ENCODE measurements around the gene PTK6.

Gene PTK6

DNA sequence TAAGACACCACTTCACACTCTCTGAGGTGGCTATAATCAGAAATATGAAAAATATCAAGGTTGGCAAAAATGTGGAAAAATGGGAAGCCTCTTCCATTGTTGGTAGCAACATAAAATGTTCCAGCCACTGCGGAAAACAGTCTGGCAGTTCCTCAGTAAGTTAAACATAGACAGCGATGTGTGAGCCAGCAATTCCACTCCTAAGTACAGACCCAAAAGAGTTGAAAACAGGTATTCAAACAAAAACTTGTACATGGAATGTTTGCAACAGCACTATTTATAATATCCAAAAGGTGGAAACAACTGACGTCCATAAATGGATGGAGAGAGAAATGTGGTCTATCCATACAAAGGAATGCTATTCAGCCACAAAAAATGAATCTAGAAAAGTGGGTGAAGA lies 24.0 kb downstream of the PTK6 start:
- Histone ChIP-seq H3K36me3 (ENCODE audit: insufficient read depth, low read length) (no peaks in the 10 kb centered on the region), H2AFZ (ENCODE audit: low read length, unreplicated experiment) (no peak overlapping the region), H3K79me2 (ENCODE audit: control insufficient read depth, insufficient read depth, low read length, unreplicated experiment) (no peaks in the 10 kb centered on the region), H3K4me3 (ENCODE audit: low read depth, low read length) (no peak overlapping the region), H3K27me3 (ENCODE audit: insufficient read depth, low read length) (peaks cover 6% of the 10 kb centered on the region; the same call in 1 of the 2 replicates), H3K27ac (ENCODE audit: low read depth, low read length) (no peak overlapping the region), H3K4me1 (ENCODE audit: control insufficient read depth, insufficient read depth, low read length, unreplicated experiment) (no peaks in the 10 kb centered on the region)

DNA sequence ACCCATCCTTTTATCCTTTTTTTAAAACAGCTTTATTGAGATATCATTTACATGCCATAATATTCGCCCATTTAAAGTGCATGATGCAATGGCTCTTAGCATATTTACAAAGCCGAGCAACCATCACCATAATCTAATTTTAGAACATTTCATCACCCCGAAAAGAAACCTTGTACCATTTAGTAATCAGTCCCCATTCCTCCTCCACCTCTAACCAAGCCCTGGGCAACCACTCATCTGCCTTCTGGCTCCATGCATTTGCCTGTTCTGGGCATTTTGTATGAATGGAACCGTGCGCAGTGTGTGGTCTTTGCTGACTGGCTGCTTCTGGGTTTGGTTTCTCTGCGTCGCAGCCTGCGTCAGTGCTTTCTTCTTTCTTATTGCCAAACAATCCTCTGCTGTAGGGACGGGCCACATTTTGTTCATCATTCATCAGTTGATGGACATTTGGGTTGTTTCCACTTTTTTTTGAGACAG lies 28.1 kb downstream of the PTK6 start:
- H3K27me3 ChIP-seq (ENCODE audit: insufficient read depth, low read length): peaks cover 20% of the 10 kb centered on the region; the same call in 1 of the 2 replicates

DNA sequence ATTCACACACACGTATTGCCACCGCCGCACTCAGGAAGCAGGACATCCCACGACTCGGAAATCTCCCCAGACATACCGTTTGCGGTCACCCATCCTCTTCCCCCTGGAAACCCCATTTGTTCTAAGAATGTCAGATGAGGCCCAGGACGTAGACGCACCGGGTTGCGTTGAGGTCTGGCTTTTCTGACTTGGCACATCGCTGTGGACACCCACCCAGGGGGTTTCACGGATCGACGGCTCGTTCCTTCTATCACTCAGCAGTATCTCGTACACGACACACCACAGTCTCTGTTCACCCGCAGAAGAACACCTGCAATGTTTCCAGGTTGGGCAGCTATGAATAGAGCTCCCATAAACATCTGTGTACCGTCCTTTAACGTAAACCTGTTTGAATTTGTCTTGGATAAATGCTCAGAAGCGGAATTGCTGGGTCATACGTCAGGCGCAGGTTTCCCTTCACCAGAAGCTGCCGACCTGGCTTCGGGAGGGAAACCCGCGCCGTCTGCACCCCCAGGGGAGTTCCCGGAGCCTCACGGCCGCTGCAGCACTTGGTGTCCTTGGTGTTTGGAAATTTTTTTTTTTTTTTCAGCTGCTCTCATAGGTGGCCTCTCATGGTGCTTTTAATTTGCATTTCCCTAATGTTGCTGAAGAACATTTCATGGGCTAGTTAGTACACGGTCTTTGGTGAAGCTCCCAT lies 29.0 kb downstream of the PTK6 start:
- no peaks in the 10 kb centered on the region for H3K4me1 ChIP-seq (ENCODE audit: control insufficient read depth, insufficient read depth, low read length, unreplicated experiment)
- H3K27me3 ChIP-seq (ENCODE audit: insufficient read depth, low read length): peaks cover 19% of the 10 kb centered on the region; the same call in 1 of the 2 replicates
- H3K36me3 ChIP-seq (ENCODE audit: insufficient read depth, low read length): no peaks in the 10 kb centered on the region
- no peaks in the 10 kb centered on the region for H3K79me2 ChIP-seq (ENCODE audit: control insufficient read depth, insufficient read depth, low read length, unreplicated experiment)
- no peak overlapping the region for H3K27ac ChIP-seq (ENCODE audit: low read depth, low read length)
- no peak overlapping the region for H3K4me3 ChIP-seq (ENCODE audit: low read depth, low read length)
- H2AFZ ChIP-seq (ENCODE audit: low read length, unreplicated experiment): no peak overlapping the region

More for the DNA sequence above, 28.1 kb downstream of the PTK6 start:
- Histone ChIP-seq H3K27ac (ENCODE audit: low read depth, low read length) (no peak overlapping the region), H3K4me3 (ENCODE audit: low read depth, low read length) (no peak overlapping the region), H2AFZ (ENCODE audit: low read length, unreplicated experiment) (no peak overlapping the region), H3K4me1 (ENCODE audit: control insufficient read depth, insufficient read depth, low read length, unreplicated experiment) (no peaks in the 10 kb centered on the region), H3K79me2 (ENCODE audit: control insufficient read depth, insufficient read depth, low read length, unreplicated experiment) (no peaks in the 10 kb centered on the region), H3K36me3 (ENCODE audit: insufficient read depth, low read length) (no peaks in the 10 kb centered on the region)

DNA sequence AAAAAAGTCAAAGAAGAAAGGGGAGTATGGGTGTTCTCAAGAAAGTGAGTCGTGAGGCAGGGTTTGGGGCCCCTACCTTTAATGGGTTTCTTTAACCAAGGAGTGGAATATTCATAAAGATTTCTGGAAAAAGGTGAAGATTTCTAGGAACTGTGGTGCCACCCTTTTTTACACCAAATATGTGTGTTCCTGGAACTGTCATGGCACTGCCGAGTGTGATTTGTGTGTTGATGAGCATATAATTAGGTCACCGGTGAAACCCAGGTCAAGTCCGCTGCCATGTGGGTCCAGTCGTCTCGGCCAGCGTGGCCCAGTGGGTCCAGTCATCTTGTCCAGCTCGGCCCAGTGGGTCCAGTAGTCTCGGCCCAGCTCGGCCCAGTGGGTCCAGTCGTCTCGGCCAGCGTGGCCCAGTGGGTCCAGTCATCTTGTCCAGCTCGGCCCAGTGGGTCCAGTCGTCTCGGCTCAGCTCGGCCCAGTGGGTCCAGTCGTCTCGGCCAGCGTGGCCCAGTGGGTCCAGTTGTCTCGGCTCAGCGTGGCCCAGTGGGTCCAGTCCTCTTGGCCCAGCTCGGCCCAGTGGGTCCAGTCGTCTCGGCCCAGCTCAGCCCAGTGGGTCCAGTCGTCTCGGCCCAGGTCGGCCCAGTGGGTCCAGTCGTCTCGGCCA lies 30.0 kb downstream of the PTK6 start:
- no peak overlapping the region for H3K27ac ChIP-seq (ENCODE audit: low read depth, low read length)
- H3K27me3 ChIP-seq (ENCODE audit: insufficient read depth, low read length): peaks cover 17% of the 10 kb centered on the region; the same call in 1 of the 2 replicates
- no peaks in the 10 kb centered on the region for H3K36me3 ChIP-seq (ENCODE audit: insufficient read depth, low read length)
- no peak overlapping the region for H2AFZ ChIP-seq (ENCODE audit: low read length, unreplicated experiment)
- no peaks in the 10 kb centered on the region for H3K79me2 ChIP-seq (ENCODE audit: control insufficient read depth, insufficient read depth, low read length, unreplicated experiment)
- no peak overlapping the region for H3K4me3 ChIP-seq (ENCODE audit: low read depth, low read length)
- no peaks in the 10 kb centered on the region for H3K4me1 ChIP-seq (ENCODE audit: control insufficient read depth, insufficient read depth, low read length, unreplicated experiment)

DNA sequence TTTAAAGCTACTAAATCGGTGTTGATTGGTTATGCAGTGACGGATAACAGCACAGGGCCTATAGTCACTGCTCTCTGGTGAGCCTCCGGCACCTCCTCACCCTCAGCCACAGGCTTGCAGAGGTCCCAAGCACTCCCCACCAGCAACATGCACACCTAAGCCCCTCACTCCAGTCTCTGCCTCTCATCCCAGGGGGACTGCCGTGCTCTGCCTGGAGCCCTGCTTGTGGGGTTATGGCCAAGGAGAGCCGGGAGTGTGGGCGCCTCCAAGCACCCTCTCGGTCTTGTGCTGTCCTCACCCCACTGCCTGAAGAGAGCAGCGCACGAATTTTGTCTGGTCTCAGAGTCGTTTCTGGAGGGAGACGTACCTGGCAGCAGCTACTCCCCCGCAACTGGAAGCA lies 31.5 kb downstream of the PTK6 start:
- no peak overlapping the region for H2AFZ ChIP-seq (ENCODE audit: low read length, unreplicated experiment)
- no peaks in the 10 kb centered on the region for H3K4me1 ChIP-seq (ENCODE audit: control insufficient read depth, insufficient read depth, low read length, unreplicated experiment)
- peaks cover 17% of the 10 kb centered on the region; the same call in 1 of the 2 replicates for H3K27me3 ChIP-seq (ENCODE audit: insufficient read depth, low read length)
- no peaks in the 10 kb centered on the region for H3K79me2 ChIP-seq (ENCODE audit: control insufficient read depth, insufficient read depth, low read length, unreplicated experiment)
- H3K36me3 ChIP-seq (ENCODE audit: insufficient read depth, low read length): no peaks in the 10 kb centered on the region
- H3K27ac ChIP-seq (ENCODE audit: low read depth, low read length): no peak overlapping the region
- no peak overlapping the region for H3K4me3 ChIP-seq (ENCODE audit: low read depth, low read length)

DNA sequence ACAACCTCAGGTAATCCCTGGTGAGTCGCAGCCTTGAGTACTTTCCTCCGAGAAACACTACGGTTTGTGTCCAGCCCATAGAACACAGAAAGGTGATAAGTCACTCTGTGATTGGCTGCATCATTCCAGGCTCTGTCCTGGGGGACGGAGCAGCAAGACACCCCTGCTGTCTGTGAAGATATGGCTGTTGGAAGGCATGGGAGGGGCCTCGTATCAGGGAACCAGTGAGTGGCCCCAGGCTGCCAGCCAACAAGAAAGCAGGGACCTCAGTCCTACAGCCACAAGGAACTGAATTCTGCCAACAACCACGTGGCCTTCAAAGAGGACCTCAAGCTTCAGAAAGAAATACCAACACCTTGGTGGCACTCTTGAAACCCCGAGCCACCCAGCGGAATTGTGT lies 31.9 kb downstream of the PTK6 start:
- Histone ChIP-seq H3K4me3 (ENCODE audit: low read depth, low read length) (no peak overlapping the region), H3K79me2 (ENCODE audit: control insufficient read depth, insufficient read depth, low read length, unreplicated experiment) (no peaks in the 10 kb centered on the region), H3K36me3 (ENCODE audit: insufficient read depth, low read length) (no peaks in the 10 kb centered on the region), H3K27me3 (ENCODE audit: insufficient read depth, low read length) (peaks cover 18% of the 10 kb centered on the region; the same call in 1 of the 2 replicates), H3K27ac (ENCODE audit: low read depth, low read length) (no peak overlapping the region), H3K4me1 (ENCODE audit: control insufficient read depth, insufficient read depth, low read length, unreplicated experiment) (no peaks in the 10 kb centered on the region), H2AFZ (ENCODE audit: low read length, unreplicated experiment) (no peak overlapping the region)

DNA sequence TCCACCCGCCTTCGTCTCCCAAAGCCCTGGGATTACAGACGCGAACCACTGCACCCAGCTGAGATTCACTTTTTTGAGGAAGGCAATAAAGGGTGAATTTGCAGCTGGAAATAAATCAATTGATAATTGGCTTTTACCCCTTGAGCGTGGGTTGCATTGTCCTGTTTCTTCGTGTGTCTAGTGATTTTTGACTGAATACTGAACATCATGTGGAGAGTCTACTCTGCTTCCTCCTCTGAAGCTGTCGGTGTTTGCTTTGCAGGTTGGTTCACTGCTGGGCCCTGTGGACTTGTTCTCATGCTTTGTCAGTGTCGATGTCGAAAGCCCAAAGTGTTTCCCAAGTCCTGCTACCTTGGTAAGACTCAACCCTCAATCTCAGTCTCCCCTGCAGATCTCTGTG lies 32.5 kb downstream of the PTK6 start:
- Histone ChIP-seq H3K4me3 (ENCODE audit: low read depth, low read length) (no peak overlapping the region), H3K4me1 (ENCODE audit: control insufficient read depth, insufficient read depth, low read length, unreplicated experiment) (no peaks in the 10 kb centered on the region), H2AFZ (ENCODE audit: low read length, unreplicated experiment) (no peak overlapping the region), H3K36me3 (ENCODE audit: insufficient read depth, low read length) (no peaks in the 10 kb centered on the region), H3K27me3 (ENCODE audit: insufficient read depth, low read length) (peaks cover 23% of the 10 kb centered on the region; the same call in 1 of the 2 replicates), H3K79me2 (ENCODE audit: control insufficient read depth, insufficient read depth, low read length, unreplicated experiment) (no peaks in the 10 kb centered on the region), H3K27ac (ENCODE audit: low read depth, low read length) (no peak overlapping the region)

DNA sequence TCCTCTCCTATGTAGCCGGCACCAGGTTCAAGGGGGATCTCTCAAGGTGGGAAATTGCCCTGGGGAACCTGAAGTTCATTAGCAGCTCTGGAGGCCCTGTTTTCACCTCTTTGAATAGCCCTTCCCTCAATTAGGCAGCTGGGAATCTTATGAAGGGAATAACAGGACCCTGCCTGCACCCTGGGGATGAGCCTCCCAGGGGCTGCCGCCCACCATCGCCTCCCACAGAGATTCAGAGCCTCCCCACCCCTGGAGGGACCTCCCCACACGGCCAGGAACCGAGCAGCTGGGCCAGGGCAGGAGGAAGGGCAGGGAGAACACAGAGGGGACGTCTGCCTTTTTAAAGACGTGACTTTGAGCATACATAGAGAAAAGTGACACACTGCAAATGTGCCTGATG lies 33.7 kb downstream of the PTK6 start:
- H3K27ac ChIP-seq (ENCODE audit: low read depth, low read length): no peak overlapping the region
- no peak overlapping the region for H3K4me3 ChIP-seq (ENCODE audit: low read depth, low read length)
- H2AFZ ChIP-seq (ENCODE audit: low read length, unreplicated experiment): no peak overlapping the region
- no peaks in the 10 kb centered on the region for H3K4me1 ChIP-seq (ENCODE audit: control insufficient read depth, insufficient read depth, low read length, unreplicated experiment)
- no peaks in the 10 kb centered on the region for H3K36me3 ChIP-seq (ENCODE audit: insufficient read depth, low read length)
- no peaks in the 10 kb centered on the region for H3K79me2 ChIP-seq (ENCODE audit: control insufficient read depth, insufficient read depth, low read length, unreplicated experiment)
- peaks cover 28% of the 10 kb centered on the region; the same call in 1 of the 2 replicates for H3K27me3 ChIP-seq (ENCODE audit: insufficient read depth, low read length)

DNA sequence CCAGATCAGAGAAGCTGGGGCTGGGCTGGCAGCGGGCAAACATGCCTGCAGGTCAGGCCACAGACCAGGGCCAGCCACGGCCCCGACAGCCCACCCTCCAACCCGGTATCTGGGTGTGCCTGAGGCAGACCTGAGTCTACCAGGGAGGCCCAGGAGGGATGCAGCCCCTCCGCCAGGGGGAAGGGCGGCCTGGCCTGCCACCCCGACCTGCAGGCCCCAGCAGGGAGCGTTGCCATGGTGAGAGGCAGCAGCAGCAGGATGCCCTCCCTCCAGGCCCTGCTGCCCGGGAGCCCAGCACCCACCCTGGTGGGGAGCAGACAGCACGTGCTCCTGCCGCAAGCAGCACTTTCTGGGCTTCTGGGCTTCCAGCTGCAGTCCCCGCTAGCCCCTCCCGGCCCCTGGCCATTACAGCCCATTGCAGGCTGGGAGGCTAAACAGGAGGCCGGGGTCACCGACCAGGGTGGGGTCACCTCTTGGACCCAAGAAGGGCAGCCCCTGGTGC lies 34.5 kb downstream of the PTK6 start:
- Histone ChIP-seq H2AFZ (ENCODE audit: low read length, unreplicated experiment) (no peak overlapping the region), H3K4me3 (ENCODE audit: low read depth, low read length) (no peak overlapping the region), H3K27ac (ENCODE audit: low read depth, low read length) (no peak overlapping the region), H3K4me1 (ENCODE audit: control insufficient read depth, insufficient read depth, low read length, unreplicated experiment) (peaks cover 7% of the 10 kb centered on the region), H3K36me3 (ENCODE audit: insufficient read depth, low read length) (no peaks in the 10 kb centered on the region), H3K79me2 (ENCODE audit: control insufficient read depth, insufficient read depth, low read length, unreplicated experiment) (no peaks in the 10 kb centered on the region), H3K27me3 (ENCODE audit: insufficient read depth, low read length) (peaks cover 34% of the 10 kb centered on the region)

DNA sequence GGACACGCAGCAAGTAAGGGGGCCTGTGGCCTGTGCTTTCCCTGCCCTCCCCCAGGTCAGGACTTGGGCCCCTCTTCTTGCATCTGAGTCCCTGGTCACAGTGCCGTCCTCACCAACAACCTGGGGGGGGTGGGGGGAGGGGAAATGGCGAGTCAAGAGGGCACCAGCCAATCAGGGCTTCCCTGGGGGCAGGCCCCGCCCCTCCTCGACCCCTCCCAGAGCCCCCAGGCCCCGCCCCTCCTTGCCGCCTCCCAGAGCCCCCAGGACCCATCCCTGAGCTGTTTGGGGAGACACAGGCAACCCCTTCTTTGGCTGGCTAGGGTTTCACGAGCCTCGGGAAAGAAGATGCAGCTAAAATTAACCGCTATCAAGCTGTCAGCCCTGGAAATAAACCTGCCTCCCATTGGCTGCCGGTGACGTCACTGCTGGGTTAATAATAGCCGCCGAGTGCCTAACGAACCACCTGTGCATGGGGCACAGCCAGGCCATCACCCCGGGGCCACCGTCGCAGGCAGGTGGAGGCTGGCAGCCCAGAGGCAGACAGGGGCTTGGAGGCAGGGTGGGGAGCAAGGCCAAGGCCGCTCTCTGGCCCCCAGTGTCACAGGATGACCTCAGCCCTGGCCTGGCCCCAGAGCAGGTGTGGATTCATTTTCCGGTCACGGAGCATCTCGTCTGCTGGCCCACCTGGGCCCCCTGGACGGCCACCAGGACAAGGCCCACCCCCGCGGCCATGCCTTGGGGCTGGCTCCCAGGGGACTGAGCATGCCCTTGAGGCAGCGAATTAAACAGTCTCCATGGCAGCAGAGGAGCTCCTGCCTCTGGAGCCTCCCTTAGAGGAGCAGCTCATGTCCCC lies 35.1 kb downstream of the PTK6 start:
- Histone ChIP-seq H3K4me3 (ENCODE audit: low read depth, low read length) (no peak overlapping the region), H3K27me3 (ENCODE audit: insufficient read depth, low read length) (peaks cover 34% of the 10 kb centered on the region), H3K79me2 (ENCODE audit: control insufficient read depth, insufficient read depth, low read length, unreplicated experiment) (no peaks in the 10 kb centered on the region), H3K27ac (ENCODE audit: low read depth, low read length) (no peak overlapping the region), H3K4me1 (ENCODE audit: control insufficient read depth, insufficient read depth, low read length, unreplicated experiment) (peaks cover 8% of the 10 kb centered on the region), H3K36me3 (ENCODE audit: insufficient read depth, low read length) (no peaks in the 10 kb centered on the region), H2AFZ (ENCODE audit: low read length, unreplicated experiment) (no peak overlapping the region)

All from ACC112 (cell line).